ENCODE data around the gene AZIN2.

GRCh38 chr1:33128781-33129180 is 47.8 kb downstream of the AZIN2 start:
- TF ChIP-seq CTCF (IDR thresholded peaks at IDR 0.05) (no peak), POLR2A (IDR thresholded peaks at IDR 0.05) (no peak)
